Activated T-cell treated with anti-CD3 and anti-CD28 coated beads for 4 hours (primary cell): Measurements from ENCODE around the gene PHYKPL.
"Not testable (repeated sequence)": the region's sequence is repeated elsewhere in the genome, so short reads cannot be mapped to it uniquely, and the experiment has no call there.

Experiments
- DNase-seq: peaks from one replicate; pipeline ENCODE4 v3.0.0-alpha.2; 2020

Gene PHYKPL

DNA sequence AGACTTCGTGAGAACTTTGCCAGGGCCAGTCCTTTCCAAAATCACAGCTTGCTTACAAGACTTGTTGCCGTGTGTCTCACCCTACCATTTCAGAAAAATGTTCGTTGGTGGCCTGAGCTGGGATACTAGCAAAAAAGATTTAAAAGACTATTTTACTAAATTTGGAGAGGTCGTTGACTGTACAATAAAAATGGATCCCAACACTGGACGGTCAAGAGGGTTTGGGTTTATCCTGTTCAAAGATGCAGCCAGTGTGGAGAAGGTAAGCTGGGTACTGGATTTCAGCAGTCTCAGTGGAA is 26.9 kb downstream of the PHYKPL start:
- DNase-seq, result no peak

DNA sequence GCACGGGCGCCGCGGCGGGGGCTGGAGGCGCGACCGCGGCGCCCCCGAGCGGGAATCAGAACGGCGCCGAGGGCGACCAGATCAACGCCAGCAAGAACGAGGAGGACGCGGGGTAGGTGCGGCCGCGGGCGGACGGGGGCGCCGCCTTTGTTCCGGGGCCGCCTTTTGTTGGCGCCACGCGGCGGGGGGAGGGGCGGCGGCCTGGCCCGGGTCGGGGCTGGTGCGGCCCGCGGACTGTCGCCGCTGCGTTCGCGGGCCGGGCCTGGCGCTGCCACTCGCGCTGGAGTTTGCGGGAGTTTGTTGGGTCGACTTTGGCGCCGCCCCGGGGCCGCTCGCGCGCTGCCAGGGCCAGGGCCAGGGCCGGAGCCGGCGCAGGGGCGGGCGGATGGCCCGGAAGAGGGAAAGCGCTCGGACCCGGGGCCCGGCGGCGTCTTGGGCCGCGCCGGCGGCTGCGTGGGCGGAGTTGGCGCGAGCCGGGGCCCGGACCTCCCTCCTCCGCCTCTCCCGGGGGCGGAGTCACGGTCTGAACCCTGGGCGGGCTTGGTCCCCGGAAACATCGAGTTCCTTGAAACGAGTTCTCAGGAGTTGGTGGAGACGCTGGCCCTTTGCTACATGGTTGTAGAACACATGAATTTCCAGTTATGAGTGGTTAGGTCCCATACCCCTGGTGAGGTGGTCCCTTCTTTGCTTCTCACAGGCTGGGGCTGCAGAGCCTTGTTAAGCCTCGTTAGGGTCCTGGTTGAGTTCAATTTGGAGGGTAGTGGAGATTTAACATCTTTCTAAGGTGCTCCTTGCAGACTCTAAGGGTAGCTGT is 27.5 kb downstream of the PHYKPL start:
- peak; percentile 57 for DNase-seq

DNA sequence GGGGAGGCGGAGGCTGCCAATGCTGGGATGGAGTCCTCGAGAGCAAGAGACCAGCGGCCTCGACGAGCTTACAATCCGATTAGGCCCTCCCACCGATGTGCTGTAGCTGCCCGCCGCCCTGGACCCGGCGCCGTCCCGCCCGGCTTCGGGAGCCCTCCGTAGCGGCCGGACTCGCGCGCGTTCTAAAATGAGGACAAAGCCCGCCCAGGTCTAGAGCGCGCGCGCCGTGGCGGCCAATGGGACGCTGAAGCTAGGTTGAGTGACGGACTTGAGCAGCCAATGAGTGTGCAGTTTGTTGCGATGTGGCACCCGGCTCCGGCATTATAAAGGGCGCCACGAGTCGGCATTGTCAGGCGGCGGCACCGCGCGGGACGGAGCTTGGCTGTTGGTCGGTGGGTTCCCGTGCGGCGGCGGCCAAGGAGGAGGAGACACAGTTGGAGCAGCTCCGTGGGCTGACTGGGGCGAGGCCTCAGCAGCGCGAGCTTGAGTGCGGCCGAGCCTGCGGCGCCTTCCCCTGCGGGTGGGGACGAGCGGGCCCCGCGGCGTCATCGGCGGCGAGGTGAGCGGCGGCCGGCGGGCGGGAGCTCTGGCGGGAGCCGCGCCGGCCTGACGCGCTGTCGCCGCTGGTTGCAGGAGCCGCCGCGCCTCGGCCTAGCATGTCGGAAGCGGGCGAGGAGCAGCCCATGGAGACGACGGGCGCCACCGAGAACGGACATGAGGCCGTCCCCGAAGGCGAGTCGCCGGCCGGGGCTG is 28.2 kb downstream of the PHYKPL start, which contains the start of gene HNRNPAB:
Gene HNRNPAB (plus strand): TSS at position 352 of the 753 bp plus-strand sequence. CDS start 305 bp downstream, at position 657.
- peak; percentile 95 for DNase-seq

DNA sequence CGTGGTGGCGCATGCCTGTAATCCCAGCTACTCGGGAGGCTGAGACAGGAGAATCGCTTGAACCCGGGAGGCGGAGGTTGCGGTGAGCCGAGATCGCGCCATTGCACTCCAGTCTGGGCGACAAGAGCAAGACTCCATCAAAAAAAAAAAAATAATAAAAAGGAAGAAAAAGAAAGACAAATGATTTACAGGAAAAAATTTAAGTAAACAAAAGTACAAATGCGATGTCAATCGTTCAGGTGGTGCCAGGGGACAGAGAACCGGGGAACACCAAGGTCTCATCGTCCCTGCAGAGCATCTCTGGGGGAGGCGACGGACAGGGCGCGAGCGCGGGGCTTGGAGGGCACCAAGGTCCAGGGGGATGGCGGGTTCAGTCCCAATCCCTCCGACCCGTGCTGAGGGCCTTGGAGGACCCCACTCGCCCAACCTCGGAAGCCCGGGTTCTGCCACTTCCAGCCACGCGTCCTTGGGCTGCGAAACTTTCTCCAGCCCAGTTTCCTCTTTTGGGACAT is 28.9 kb downstream of the PHYKPL start:
- no peak for DNase-seq

DNA sequence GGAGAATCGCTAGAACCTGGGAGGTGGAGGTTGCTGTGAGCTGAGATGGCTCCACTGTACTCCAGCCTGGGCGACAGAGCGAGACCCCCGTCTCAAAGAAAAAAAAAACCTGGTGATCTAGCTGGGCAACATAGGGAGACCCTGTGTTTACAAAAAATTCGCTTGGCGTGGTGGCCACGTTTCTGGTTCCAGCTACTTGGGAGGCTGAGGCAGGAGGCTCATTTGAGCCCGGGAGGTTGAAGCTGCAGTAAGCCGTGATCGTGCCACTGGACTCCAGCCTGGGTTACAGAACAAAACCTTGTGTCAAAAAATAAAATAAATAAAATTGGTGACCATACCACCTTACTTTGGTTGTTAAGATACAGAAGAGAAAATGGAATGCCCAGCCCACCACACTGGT is 30.1 kb downstream of the PHYKPL start:
- DNase-seq, result no peak

DNA sequence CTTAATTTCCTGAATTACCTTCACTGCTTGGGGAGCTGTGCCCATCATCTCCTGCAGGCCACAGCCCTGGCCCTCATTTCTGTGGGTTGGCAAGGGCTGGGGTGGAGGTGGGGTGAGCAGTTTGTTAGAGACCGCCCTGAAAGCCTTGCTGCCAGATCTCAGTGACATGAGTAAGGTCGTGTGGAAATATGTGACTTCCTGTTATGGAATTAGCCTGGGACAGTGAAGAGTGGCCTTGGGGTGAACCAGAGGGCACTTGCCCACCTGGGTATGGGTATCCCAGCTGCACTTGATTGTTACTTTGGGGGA is 30.7 kb downstream of the PHYKPL start:
- no peak for DNase-seq

DNA sequence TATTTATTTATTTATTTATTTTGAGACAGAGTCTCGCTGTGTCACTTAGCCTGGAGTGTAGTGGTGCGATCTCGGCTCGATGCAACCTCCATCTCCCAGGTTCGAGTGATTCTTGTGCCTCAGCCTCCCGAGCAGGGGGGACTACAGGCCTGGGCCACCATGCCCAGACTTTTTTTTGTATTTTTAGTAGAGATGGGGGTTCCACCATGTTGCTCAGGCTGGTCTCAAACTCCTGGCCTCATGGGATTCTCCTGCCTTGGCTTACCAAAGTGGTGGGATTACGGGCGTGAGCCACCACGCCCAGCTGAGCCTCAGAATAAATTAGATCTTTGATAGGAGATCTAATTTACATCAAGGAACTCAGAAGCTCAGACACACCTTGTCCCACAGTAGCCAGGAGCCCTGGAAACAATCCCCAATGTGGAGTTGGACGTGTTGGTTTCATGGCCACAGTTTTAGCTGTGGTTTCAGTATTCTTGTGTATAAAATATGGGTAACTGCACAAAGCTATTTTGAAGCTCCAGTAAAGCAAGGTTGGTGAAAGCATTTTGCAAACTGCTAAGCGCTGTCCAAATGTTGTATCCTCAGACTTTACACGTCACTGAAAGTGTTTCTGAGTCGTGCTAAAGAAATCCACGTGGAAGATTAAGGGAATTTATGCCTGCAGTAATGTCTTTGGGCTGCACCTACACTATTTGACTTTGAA is 31.2 kb downstream of the PHYKPL start:
- DNase-seq, result no peak

DNA sequence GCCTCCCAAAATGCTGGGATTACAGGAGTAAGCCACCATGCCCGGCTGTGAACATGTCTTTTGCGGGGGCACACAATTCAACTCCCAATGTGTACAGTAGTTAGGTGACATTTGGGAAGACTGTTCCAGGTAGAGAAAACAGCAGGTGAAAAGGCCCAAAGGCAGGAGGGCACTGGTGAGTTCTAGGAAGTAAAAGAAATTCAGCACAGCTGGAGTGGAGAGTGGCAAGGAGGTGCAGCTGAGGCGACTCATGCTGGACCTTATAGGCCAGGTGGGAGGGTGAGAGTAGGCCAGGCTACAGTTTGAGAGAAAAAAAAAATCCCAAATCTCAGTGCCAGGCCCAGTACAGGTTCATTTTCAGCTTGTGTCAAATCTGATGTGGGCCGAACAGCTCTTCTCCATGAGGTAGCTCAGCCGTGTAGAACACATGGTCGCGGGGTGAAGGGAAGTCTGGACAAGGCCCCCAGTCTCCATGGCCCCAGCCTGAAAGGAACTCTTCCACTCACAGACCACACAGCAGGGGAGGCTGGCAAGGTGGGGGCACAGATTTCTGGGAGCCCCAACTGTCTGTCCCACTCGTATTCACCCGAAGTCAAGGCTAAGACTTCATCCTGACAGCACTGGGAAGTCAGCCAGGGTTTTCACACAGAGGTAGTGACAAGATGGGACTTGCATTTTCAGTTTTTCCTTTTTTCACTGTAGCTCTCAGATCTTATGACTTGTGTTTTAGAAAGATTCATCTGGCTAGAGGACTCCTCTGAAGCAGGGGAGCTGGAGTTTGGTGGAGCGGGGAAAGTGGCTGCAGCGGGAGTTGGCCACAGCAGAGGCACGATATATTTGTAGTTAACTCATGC is 32.8 kb downstream of the PHYKPL start:
- DNase-seq, result no peak

DNA sequence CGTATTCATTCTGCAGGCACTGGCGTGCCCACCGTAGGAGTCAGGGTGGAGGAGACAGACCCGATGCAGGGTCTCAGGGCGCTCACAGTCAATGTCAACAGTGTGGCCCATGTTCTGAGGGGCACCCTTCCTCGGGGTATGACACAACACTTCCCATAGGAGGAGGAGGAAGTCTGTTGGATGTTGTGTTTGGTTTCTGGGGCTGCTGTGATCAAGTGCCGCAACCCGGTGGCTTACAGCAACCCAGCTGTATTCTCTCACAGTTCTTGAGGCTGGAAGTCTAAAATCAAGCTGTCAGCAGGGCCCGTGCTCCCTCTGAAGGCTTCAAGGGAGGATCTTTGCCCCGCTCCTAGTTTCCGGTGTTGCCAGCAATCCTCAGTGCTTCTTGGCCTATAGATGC is 33.9 kb downstream of the PHYKPL start:
- no peak for DNase-seq

DNA sequence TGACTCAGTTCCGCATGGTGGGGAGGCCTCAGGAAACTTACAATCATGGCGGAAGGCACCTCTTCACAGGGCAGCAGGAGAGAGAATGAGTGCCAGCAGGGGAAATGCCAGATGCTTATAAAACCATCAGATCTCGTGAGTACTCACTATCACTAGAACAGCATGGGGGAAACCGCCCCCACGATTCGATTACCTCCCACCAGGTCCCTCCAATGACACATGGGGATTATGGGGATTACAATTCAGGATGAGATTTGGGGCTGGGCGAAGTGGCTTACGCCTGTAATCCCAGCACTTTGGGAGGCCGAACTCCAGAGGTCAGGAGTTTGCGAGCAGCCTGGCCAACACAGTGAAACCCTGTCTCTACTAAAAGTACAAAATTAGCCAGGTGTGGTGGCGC is 34.5 kb downstream of the PHYKPL start:
- not testable (repeated sequence) for DNase-seq

DNA sequence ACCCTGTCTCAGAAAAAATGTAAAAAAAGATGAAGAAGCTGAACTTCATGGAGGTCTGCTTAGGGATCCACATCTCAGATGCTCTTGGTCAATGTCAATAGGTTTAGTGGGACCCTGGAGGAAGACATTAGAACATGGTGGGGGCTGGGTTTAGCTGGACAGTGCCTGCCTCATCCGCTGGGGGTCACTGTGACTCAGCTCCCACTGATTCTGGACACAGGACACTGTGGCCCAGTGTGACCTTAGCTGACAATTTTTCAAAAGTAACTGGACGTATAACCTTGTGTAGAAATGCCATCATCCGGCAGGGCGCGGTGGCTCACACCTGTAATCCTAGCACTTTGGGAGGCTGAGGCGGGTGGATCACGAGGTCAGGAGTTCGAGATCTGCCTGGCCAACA is 35.6 kb downstream of the PHYKPL start:
- DNase-seq, result no peak

DNA sequence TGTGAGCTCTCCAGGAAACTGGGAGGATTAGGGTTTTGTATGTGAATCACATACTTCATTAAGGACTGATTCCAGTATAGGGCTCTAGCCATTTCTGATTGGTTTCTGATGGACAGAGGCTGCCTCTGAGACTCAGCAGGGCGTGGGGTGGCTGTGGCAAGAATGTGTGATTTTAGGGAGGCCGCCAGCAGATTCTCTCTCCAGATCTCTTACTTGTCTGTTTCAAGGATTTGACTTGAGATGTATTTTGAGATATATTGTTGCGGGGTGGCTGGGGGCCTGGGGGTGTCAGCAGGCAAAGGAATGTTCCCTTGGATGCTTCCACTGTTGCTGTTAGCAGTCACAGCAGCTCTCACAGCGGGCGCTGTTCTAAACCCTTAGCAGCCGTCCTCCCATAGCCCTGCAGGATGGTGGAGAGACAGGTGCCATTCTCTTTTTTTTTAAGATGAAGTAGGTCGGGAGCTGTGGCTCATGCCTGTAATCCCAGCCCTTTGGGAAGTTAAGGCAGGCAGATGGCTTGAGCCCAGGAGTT is 36.3 kb downstream of the PHYKPL start:
- DNase-seq, result no peak

DNA sequence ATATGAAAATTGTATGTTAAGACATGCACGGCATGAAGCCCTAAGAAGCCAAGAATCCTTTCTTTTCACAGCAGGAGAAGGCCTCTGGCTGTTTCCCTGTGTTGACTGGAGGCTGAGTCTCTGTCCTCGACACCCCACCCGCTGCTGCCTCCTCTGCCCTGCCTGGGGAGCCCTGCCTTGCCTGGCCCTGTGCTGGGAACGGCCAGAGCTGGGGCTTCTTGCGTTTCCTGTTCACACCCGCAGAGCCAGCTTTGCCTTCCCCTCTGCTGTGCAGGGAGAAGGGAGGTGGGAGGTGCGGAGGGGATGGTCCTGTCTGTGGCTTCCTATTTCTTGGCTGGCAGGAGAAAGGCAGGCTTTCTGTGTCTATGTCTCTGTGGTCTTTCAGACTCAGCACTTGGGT is 38.6 kb downstream of the PHYKPL start:
- DNase-seq, result no peak

DNA sequence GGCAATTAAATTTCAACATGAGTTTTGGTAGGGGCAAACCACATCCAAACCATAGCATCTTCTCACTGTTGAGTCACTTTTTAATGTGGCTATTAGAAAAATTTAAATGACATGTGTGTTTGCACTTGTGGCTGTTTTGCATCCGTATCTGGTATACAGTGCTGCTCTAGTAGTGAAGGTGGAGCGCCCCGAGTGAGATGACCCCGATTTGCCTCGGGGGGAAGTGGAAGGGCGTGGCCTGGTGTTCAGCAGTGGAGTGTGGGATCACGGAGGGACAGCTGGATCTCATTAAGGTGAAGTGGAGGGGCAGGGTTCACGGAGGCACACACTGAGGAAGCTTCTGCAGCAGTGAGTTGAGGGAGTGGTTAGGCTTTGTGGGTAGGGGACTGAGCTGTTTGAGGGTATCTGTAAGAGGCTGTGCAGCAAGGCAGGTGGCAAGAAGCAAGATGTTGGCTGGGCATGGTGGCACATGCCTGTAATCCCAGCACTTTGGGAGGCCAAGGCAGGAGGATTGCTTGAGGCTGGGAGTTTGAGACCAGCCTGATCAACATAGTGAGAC is 39.3 kb downstream of the PHYKPL start:
- no peak for DNase-seq

DNA sequence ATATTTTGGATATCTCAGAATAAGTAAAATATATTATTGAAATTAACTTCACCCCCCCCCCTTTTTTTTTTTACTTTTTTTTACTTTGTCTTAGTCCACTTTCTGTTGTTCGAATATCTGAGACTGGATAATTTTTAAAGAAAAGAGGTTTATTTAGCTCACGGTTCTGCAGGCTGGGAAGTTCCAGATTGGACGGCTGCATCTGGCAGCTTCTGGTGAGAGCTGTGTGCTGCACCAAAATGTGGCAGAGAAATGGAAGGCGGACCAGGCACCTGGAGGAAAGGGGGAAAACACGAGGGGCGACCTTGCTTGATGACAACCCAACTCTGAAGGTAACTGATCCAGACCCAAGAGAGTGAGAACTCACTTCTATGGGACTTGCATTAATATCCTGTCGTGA is 39.8 kb downstream of the PHYKPL start:
- no peak for DNase-seq

DNA sequence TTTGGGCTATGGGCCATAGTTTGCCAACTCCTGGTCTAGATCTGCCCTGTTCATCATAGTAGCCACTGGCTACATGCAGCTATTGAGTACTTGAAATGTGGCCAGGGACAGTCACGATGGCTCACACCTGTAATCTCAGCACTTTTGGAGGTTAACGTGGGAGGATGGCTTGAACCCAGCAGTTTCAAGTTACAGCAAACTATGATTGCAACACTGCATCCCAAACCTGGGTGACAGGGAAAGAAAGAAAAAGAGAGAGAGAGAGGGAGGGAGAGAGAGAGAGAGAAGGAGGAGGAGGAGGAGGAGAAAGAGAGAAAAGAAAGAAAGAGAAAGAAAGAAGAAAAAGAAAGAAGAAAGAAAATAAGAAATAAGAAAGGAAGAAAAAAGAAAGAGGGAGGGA is 40.4 kb downstream of the PHYKPL start:
- DNase-seq, result no peak

DNA sequence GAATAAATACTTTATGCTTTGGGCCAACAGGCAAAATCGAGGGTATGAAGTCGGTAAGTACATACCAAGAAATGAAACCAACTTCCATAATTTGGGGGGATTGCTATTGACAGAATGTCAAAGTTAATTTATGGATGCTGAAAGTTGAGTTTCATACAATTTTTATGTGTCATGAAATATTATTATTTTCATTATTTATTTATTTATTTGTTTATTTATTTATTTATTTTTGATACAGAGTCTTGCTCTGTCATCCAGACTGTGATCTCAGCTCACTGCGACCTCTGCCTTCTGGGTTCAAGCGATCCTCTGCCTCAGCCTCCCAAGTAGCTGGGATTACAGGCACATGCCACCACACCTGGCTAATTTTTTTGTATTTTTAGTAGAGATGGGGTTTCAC is 40.9 kb downstream of the PHYKPL start:
- DNase-seq, result no peak

DNA sequence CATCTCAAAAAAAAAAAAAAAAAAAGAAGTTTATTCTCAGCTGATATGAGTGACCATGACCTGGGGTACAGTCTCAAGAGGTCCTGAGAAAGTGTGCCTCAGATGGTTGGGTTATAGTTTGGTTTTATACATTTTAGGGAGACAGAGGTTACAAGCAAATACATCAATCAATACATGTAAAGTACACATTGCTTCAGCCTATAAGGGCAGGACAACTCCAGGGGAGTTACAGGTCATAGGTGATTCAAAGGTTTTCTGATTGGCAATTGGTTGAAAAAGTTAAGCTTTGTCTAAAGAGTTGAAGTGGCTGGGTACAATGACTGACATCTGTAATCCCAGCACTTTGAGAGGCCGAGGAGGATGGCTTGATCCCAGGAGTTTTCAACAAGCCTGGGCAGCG is 43.2 kb downstream of the PHYKPL start:
- DNase-seq, result no peak

DNA sequence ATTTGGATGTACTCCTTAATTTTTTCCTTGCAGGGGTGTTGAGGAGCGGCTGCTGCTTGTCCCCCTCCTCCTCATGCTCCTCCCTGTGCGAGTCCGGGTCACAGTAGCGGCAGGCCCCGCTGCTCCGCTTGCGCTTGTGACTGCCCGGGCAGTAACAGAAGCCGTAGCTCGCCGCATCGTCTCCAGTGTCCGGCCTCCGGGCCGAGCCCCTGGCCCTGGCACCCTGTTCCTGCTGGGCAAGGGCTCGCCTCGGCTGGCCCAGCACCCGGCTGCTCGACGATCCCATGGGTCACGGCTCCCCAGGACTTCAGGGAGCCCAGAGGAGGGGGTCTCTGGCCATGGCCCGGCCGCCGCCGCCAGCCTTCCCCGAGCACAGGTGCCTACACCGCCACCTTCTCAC is 45.6 kb downstream of the PHYKPL start, which contains the start of gene GMCL2:
Gene GMCL2 (minus strand): TSS at position 358 of the 400 bp plus-strand sequence. CDS start 72 bp downstream, at position 286.
- DNase-seq, result no peak

DNA sequence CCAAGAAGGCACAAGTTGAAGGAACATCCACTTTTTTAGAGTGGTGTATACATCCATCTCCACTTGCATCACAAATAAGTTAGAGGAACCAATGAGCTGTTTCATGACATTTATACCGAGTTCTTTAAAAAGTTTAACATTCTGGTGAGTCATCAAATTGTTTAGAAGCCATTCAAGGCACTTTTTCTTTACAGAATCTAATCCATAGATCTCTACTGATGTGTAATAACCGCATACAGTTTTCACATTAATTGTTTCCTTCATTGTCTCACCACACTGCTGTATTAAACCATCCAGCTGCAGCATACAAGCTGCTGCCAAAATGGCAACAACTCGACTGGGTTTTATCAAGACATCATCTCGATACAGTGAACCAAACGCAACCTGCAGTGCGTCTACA is 46.2 kb downstream of the PHYKPL start:
- no peak for DNase-seq

DNA sequence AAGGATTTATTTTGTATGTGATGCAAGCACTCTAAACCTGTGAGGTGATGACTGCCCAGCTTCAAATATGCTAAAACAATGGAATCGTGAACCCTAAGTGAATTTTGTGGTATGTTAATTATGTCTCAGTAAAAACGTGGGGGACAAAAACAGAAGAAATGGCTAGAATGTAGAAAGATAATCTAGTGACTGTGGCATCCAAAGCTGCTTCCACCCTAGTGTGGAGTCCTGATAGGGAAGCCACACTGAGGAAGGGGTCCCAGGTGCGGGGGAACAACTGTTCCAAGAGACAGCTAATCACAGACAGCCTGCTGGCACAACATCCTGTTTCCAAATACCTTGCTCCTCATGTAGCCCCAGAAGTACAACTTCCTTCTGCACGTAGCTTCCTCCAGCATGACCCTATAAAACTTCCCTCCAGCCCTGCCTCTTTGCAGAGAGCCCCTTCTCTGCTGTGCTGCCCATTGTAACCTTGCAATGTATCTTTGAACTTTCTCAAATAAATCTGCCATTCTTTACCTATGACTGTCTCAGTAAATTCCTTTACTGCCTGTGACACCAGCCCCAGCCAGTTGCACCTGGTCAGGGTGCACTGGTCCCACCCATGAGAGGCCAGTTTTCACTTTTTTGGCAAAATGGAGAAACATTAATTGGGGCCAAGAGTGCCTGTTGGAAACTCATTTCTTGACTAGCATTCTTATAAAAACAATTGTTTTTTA is 50.3 kb downstream of the PHYKPL start:
- no peak for DNase-seq
